OCI-LY7 (cell line): Measurements from ENCODE around the gene HOXA7. TPM values are rescaled to one million over a fixed set of nuclear protein-coding genes. Genes with fewer than 3 reads are reported as not detected.

Experiments
- BruUV-seq: library from RNA; stranded (reverse); fragments of 400-500 nt; replicated peaks from 2 replicates; lab custom pipeline; 2021; lab: Mats Ljungman, UMichigan
- CTCF ChIA-PET: fragments of 300-600 bp; sonication (Branson Sonifier 250); formaldehyde crosslinking; loops from one replicate; lab custom pipeline; 2022; ENCODE audit warnings: antibody characterized with exemption; ENCODE audit not compliant: unreplicated experiment; lab: Charles Lee
- POLR2A ChIA-PET: fragments of 300-600 bp; sonication (Branson Sonifier 250); formaldehyde crosslinking; loops from one replicate; lab custom pipeline; 2022; ENCODE audit warnings: antibody characterized with exemption; lab: Charles Lee
- DNase-seq: peaks from one replicate; pipeline ENCODE4 v3.0.0-alpha.2; 2015; ENCODE audit warnings: low spot score
- H2AFZ ChIP-seq: fragments of 200-600 bp; sonication (generic), shearing (Covaris generic); 2 replicates; pipeline ENCODE4 v1.6.1; 2014; ENCODE audit warnings: mild to moderate bottlenecking, antibody characterized with exemption, low read length, moderate library complexity
- H3K27ac ChIP-seq: fragments of 200-600 bp; sonication (generic); 2 replicates; pipeline ENCODE4 v1.5.1; 2014; ENCODE audit warnings: mixed run types, low read depth, mild to moderate bottlenecking, moderate library complexity, low read length, inconsistent platforms; ENCODE audit not compliant: poor library complexity, severe bottlenecking
- H3K36me3 ChIP-seq: fragments of 200-600 bp; sonication (generic); 2 replicates; pipeline ENCODE4 v1.6.1; 2014; ENCODE audit warnings: mild to moderate bottlenecking, antibody characterized with exemption, low read length, moderate library complexity, mixed read lengths; ENCODE audit not compliant: insufficient read depth
- H3K4me1 ChIP-seq: fragments of 200-600 bp; sonication (generic); 2 replicates; pipeline ENCODE4 v1.5.1; 2014; ENCODE audit warnings: mild to moderate bottlenecking, low read length; ENCODE audit not compliant: insufficient read depth, poor library complexity, severe bottlenecking
- H3K4me2 ChIP-seq: fragments of 200-600 bp; sonication (generic); 2 replicates; pipeline ENCODE4 v1.6.1; 2014; ENCODE audit warnings: mild to moderate bottlenecking, low read length
- H3K4me3 ChIP-seq: fragments of 200-600 bp; sonication (generic); 2 replicates; pipeline ENCODE4 v1.5.1; 2014; ENCODE audit warnings: mild to moderate bottlenecking, low read depth, low read length; ENCODE audit not compliant: poor library complexity, severe bottlenecking
- H3K79me2 ChIP-seq: fragments of 200-600 bp; sonication (generic); 2 replicates; pipeline ENCODE4 v1.6.1; 2016; ENCODE audit warnings: low read depth, mild to moderate bottlenecking, low read length, moderate library complexity, mixed read lengths; ENCODE audit not compliant: insufficient read depth
- H3K9me2 ChIP-seq: fragments of 200-600 bp; sonication (generic); 2 replicates; pipeline ENCODE4 v1.6.1; 2016; ENCODE audit warnings: mild to moderate bottlenecking, low read length, mixed read lengths; ENCODE audit not compliant: insufficient read depth
- H3K9me3 ChIP-seq: fragments of 200-600 bp; sonication (generic); 2 replicates; pipeline ENCODE4 v1.6.1; 2014; ENCODE audit warnings: mild to moderate bottlenecking, mixed run types, low read length, mixed read lengths
- H4K20me1 ChIP-seq: fragments of 200-600 bp; sonication (generic); 2 replicates; pipeline ENCODE4 v1.6.1; 2014; ENCODE audit warnings: mild to moderate bottlenecking, antibody characterized with exemption, low read length, moderate library complexity, mixed read lengths; ENCODE audit not compliant: insufficient read depth
- CTCF ChIP-seq: fragments of 200-600 bp; sonication (generic); conservative IDR thresholded peaks from 2 replicates; pipeline ENCODE4 v1.5.1; 2014; ENCODE audit warnings: mild to moderate bottlenecking, antibody characterized with exemption, low read length, moderate library complexity, mixed read lengths
- EZH2phosphoT487 ChIP-seq: fragments of 200-600 bp; sonication (generic); IDR thresholded peaks from 2 replicates; pipeline ENCODE4 v1.6.1; 2018; ENCODE audit warnings: low read depth, borderline replicate concordance, mild to moderate bottlenecking, mixed run types, antibody characterized with exemption, low read length, moderate library complexity, mixed read lengths
- intact Hi-C: fragments of 100-400 bp; cut with micrococcal nuclease; formaldehyde crosslinking; loops from one replicate; pipeline ENCODE4 v1.10.0; 2022; ENCODE audit not compliant: unreplicated experiment
- total RNA-seq, 2 experiments: library from RNA; depleted of rRNA in 1 of 2; stranded (reverse); fragments of >200 nt in 1 of 2; shearing (Covaris generic) in 1 of 2; gene quantifications; 2 replicates each; pipeline ENCODE4 v1.2.3, GENCODE V29; 2014 to 2022

Gene HOXA7
- total RNA-seq, 2 experiments from 2014 or later, result 1.2 to 6.0 TPM

DNA sequence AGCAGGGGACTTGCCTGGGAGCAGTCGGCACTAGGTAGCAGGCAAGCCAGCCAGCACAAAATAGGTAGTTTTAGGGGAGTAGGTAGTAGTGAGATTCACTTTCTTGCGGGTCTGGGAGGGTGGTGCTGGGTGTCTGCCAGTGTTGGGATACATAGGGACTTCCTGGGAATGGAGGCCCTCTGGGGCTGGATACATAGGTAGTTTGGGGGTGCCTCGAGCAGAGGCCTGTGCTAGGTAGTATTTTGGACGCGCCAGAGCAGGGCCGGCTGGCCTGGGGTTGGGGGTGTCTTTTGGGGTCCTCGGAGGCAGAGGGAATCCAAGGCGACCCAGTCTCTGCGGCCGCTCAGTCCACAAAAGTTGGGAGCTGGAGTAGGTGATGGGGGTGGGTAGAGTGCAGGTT is 2.1 kb downstream of the HOXA7 start:
- Histone ChIP-seq H3K9me2 (no peaks in the 10 kb centered on the region), H3K4me1 (peaks cover 41% of the 10 kb centered on the region), H3K27ac (no peak overlapping the region), H2AFZ (no peak overlapping the region), H3K4me3 (no peak overlapping the region), H3K4me2 (peak overlapping the region; percentile 84), H4K20me1 (no peaks in the 10 kb centered on the region), H3K36me3 (no peaks in the 10 kb centered on the region), H3K79me2 (peaks cover 7% of the 10 kb centered on the region; the same call in 1 of the 2 replicates), H3K9me3 (no peaks in the 10 kb centered on the region)
- ChIA-PET CTCF (no interaction called here), POLR2A (no interaction called here)
- intact Hi-C loops, result loop anchor here (10.0 kb wide), 1 partner anchor 1260 kb away; no protein-coding TSS in a partner anchor
- no peak for DNase-seq
- TF ChIP-seq EZH2phosphoT487, result no peak
- TF ChIP-seq CTCF, result no peak
- BruUV-seq, result no TSS peak

DNA sequence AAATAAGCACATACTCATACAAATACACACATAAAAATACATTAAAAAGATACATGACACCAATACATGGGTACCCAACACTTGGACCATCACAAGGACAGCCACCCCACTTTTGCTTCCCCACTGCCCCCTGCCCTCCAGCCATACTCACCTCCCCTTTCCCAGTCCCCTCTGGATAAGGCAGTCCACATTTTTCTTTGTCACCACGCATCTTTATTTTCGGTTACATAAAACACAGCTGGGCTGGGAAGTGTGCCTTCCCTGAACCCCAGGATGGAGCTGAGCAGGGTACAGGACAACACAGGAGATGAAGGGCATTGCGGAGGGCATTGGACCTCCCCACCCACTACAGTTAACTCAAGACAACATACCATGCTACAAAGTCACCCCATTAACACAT is 2.9 kb downstream of the HOXA7 start:
- Histone ChIP-seq H3K36me3 (no peaks in the 10 kb centered on the region), H3K9me3 (no peaks in the 10 kb centered on the region), H4K20me1 (no peaks in the 10 kb centered on the region), H3K4me2 (no peak overlapping the region), H3K79me2 (peaks cover 8% of the 10 kb centered on the region; the same call in 1 of the 2 replicates), H3K4me3 (no peak overlapping the region), H3K27ac (no peak overlapping the region), H2AFZ (no peak overlapping the region), H3K4me1 (peaks cover 49% of the 10 kb centered on the region), H3K9me2 (no peaks in the 10 kb centered on the region)
- CTCF ChIA-PET, result no interaction called here
- TF ChIP-seq CTCF (no peak), EZH2phosphoT487 (no peak)
- intact Hi-C loops, result loop anchor here (10.0 kb wide), 1 partner anchor 1259 kb away; no protein-coding TSS in a partner anchor
- DNase-seq, result no peak
- POLR2A ChIA-PET, result interaction anchor here (1.0 kb wide), 1 partner anchor 460 kb away, joined by 4 read pairs; no protein-coding TSS in a partner anchor
- BruUV-seq, result no TSS peak

- Histone ChIP-seq H3K9me3 (no peaks in the 10 kb centered on the region), H2AFZ (peak overlapping the region; percentile 95; the same call in 1 of the 2 replicates), H3K4me3 (no peak overlapping the region), H4K20me1 (no peaks in the 10 kb centered on the region), H3K9me2 (no peaks in the 10 kb centered on the region), H3K27ac (no peak overlapping the region), H3K4me1 (peaks cover 55% of the 10 kb centered on the region), H3K79me2 (peaks cover 8% of the 10 kb centered on the region; the same call in 1 of the 2 replicates), H3K36me3 (no peaks in the 10 kb centered on the region), H3K4me2 (no peak overlapping the region)
- intact Hi-C loops, result loop anchor here (10.0 kb wide), 1 partner anchor 1258 kb away; no protein-coding TSS in a partner anchor
- no TSS peak for BruUV-seq
- ChIA-PET CTCF (no interaction called here), POLR2A (interaction anchor here (1.0 kb wide), 1 partner anchor 460 kb away, joined by 4 read pairs; no protein-coding TSS in a partner anchor)
- TF ChIP-seq CTCF (no peak), EZH2phosphoT487 (no peak)
- no peak for DNase-seq
Measured at GRCh38 chr7:27152816-27153442, 3.5 kb downstream of the HOXA7 start.
